Stimulated activated CD4-positive, alpha-beta T cell treated with anti-CD3 and anti-CD28 coated beads, Interleukin-12 subunit alpha, Interleukin-12 subunit beta, amount 100 ng/mL, for 24 hours (primary cell): ENCODE results near the gene CCDC93.

Source experiments
- DNase-seq, 2 experiments: peaks; one replicate each; pipeline ENCODE4 v3.0.0-alpha.2; 2020; ENCODE audit warnings: low read depth in 2 of 2

Gene CCDC93

GRCh38 chr2:117987121-117987520 lies 26.7 kb downstream of the CCDC93 start:
- no peak for DNase-seq

- no peak for DNase-seq
Observed at GRCh38 chr2:117985092-117985491, 28.8 kb downstream of the CCDC93 start.

- no peak for DNase-seq
Observed at GRCh38 chr2:117984208-117984607, 29.7 kb downstream of the CCDC93 start.

GRCh38 chr2:117983040-117983439 lies 30.8 kb downstream of the CCDC93 start:
- DNase-seq, result no peak

GRCh38 chr2:117982376-117983033 lies 31.4 kb downstream of the CCDC93 start:
- no peak for DNase-seq

- DNase-seq, result no peak
Observed at GRCh38 chr2:117981810-117982209, 32.1 kb downstream of the CCDC93 start.

- no peak for DNase-seq
Observed at GRCh38 chr2:117980783-117981676, 32.8 kb downstream of the CCDC93 start.

- DNase-seq, result no peak
Observed at GRCh38 chr2:117979911-117980701, 33.8 kb downstream of the CCDC93 start.

GRCh38 chr2:117977696-117978095 lies 36.2 kb downstream of the CCDC93 start:
- DNase-seq, result no peak

GRCh38 chr2:117976581-117976980 lies 37.3 kb downstream of the CCDC93 start:
- DNase-seq, result no peak

GRCh38 chr2:117973498-117974082 lies 40.3 kb downstream of the CCDC93 start:
- DNase-seq, result no peak

GRCh38 chr2:117972476-117973123 lies 41.3 kb downstream of the CCDC93 start:
- DNase-seq, result no peak

- DNase-seq, result no peak
Observed at GRCh38 chr2:117968722-117969121, 45.1 kb downstream of the CCDC93 start.

GRCh38 chr2:117967977-117968718 lies 45.7 kb downstream of the CCDC93 start:
- DNase-seq, result no peak

GRCh38 chr2:117963446-117963845 lies 50.4 kb downstream of the CCDC93 start:
- no peak for DNase-seq

- DNase-seq, result no peak
Observed at GRCh38 chr2:117961201-117961600, 52.7 kb downstream of the CCDC93 start.

- no peak for DNase-seq
Observed at GRCh38 chr2:117960231-117960630, 53.6 kb downstream of the CCDC93 start.

GRCh38 chr2:117958186-117958585 lies 55.7 kb downstream of the CCDC93 start:
- no peak for DNase-seq

GRCh38 chr2:117957616-117958015 lies 56.3 kb downstream of the CCDC93 start:
- DNase-seq, result no peak

GRCh38 chr2:117956036-117956796 lies 57.7 kb downstream of the CCDC93 start:
- DNase-seq, result no peak
